BJ (cell line): Measurements from ENCODE around the gene SELP. TPM values are rescaled to one million over a fixed set of nuclear protein-coding genes. Genes with fewer than 3 reads are reported as not detected.

Experiments
- CTCF ChIA-PET: fragments of 350-600 bp; formaldehyde crosslinking; extraction: SDS; loops from one replicate; lab custom pipeline; 2021; ENCODE audit warnings: antibody characterized with exemption, inconsistent platforms; lab: Yijun Ruan, JAX
- POLR2A ChIA-PET: fragments of 300-600 bp; sonication (Branson Sonifier 250); formaldehyde crosslinking; extraction: SDS; loops from one replicate; lab custom pipeline; 2021; ENCODE audit warnings: antibody characterized with exemption; lab: Charles Lee
- DNase-seq: peaks from one replicate; pipeline ENCODE4 v3.0.0-alpha.2; 2011; ENCODE audit warnings: low read depth
- H3K27me3 ChIP-seq: 2 replicates; pipeline ENCODE4 v1.6.0; 2011; ENCODE audit warnings: low read length; ENCODE audit not compliant: control insufficient read depth, insufficient read depth
- H3K36me3 ChIP-seq: 2 replicates; pipeline ENCODE4 v1.5.1; 2011; ENCODE audit warnings: low read length; ENCODE audit not compliant: control insufficient read depth, insufficient read depth
- H3K4me3 ChIP-seq: 2 replicates; pipeline ENCODE4 v1.5.1; 2011; ENCODE audit warnings: low read depth, mild to moderate bottlenecking, control low read depth, low read length
- polyA plus RNA-seq: library from polyadenylated mRNA; depleted of rRNA; stranded (reverse); fragments of >200 nt; gene quantifications from 2 replicates; pipeline ENCODE4 v1.2.3, GENCODE V29; 2011
- TF ChIP-seq, protein P1 (sequence below): IDR thresholded peaks from 2 replicates; pipeline ENCODE4 v1.5.1; 2011; ENCODE audit warnings: low read depth, mild to moderate bottlenecking, control low read depth, inconsistent platforms, low read length, moderate library complexity; ENCODE audit not compliant: insufficient read depth

SELP gene
- polyA plus RNA-seq, 1 experiment = not detected

DNA sequence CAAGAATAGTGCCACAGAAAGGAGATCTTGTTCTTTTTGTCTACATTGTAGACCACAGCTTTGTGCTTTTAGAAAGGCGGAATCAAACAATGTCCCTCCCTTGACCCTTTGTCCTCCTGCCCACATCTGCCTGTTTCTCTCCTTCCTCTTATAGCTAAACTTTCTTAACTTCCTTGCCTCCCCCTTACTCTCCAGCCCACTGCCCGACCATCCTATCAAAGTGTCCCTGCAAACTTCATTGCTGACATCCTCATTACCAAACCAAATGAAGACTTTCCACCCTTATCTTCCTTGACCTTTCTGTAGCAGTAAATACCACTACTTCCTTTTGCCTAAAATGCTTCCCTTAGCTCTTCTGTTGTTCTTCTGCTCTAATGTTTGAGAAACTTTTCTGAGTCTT, 5.0 kb downstream of the SELP start:
- no peak for DNase-seq
- ChIA-PET POLR2A (no interaction called here), CTCF (interaction anchor here (1.0 to 1.3 kb wide), 2 partner anchors 23 to 68 kb away, joined by 3 to 4 read pairs; no protein-coding TSS in a partner anchor)
- H3K27me3 ChIP-seq = no peaks in the 10 kb centered on the region; the same call in 1 of the 2 replicates
- TF ChIP-seq, protein P1, sequence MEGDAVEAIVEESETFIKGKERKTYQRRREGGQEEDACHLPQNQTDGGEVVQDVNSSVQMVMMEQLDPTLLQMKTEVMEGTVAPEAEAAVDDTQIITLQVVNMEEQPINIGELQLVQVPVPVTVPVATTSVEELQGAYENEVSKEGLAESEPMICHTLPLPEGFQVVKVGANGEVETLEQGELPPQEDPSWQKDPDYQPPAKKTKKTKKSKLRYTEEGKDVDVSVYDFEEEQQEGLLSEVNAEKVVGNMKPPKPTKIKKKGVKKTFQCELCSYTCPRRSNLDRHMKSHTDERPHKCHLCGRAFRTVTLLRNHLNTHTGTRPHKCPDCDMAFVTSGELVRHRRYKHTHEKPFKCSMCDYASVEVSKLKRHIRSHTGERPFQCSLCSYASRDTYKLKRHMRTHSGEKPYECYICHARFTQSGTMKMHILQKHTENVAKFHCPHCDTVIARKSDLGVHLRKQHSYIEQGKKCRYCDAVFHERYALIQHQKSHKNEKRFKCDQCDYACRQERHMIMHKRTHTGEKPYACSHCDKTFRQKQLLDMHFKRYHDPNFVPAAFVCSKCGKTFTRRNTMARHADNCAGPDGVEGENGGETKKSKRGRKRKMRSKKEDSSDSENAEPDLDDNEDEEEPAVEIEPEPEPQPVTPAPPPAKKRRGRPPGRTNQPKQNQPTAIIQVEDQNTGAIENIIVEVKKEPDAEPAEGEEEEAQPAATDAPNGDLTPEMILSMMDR = no peak
- H3K4me3 ChIP-seq = no peak overlapping the region
- no peaks in the 10 kb centered on the region for H3K36me3 ChIP-seq

DNA sequence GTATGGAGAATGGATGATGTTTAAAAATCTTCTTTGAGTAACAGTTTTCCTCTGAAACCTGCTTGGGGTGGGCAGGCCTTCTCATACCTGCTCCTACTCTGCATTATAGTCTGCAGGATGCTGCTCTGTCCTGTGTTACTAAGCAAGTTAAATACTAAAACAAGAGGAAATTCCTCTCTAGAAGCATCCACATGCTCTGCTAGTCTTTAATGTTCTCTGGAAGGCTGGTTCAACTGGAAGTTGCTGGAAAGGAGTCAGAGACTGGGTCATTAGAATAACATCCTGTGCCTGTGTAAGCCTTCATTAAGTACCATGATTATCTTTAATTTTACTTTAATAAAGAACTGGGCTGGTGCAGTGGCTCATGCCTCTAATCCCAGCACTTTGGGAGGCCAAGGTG, 5.8 kb downstream of the SELP start:
- no peak for DNase-seq
- TF ChIP-seq, protein P1 = no peak
- Histone ChIP-seq H3K27me3 (no peaks in the 10 kb centered on the region; the same call in 1 of the 2 replicates), H3K36me3 (no peaks in the 10 kb centered on the region), H3K4me3 (no peak overlapping the region)
- POLR2A ChIA-PET = no interaction called here
- CTCF ChIA-PET = no interaction called here

DNA sequence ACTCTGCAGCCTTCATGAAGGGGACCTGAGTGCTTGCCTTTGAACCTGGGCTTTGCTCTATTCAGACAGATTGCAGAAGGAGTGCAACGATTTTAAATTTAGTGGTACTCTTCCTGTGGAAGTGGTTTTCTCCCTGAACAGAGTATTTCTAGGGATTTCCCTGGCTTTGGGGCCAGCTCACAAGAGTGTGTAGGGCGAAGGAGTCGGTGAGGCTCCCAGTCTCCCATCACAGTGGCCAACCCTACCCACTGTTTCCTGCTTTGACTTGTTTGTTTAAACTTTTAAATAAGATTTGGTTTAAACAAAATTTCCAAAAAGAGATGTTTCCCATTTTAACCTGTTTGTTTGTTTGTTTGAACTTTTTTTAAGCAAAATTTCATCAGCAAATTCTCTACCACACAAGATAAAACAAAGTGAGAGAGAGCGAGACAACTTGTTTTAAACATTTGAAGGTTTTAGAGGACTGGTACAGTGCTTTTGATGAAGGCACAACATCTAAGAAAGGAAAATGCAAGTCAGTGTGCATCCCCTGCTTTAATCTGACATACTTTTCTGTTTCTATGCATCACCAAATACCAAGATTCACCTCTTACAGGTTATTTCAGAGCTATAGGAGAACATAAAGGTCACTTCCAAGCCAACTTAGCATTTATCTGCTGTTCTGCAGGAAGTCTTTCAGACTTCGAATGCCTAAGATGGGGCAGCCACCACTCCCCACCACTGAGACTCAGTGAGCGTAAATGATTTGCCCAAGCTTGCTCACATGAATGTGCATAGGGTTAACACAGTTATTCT, 6.6 kb downstream of the SELP start:
- DNase-seq = no peak
- POLR2A ChIA-PET = no interaction called here
- CTCF ChIA-PET = no interaction called here
- no peaks in the 10 kb centered on the region; the same call in 1 of the 2 replicates for H3K27me3 ChIP-seq
- H3K36me3 ChIP-seq = no peaks in the 10 kb centered on the region
- TF ChIP-seq, protein P1 = no peak
- no peak overlapping the region for H3K4me3 ChIP-seq

GRCh38 chr1:169620565-169620964, 9.4 kb downstream of the SELP start:
- TF ChIP-seq, protein P1 = no peak
- POLR2A ChIA-PET = no interaction called here
- H3K27me3 ChIP-seq = no peaks in the 10 kb centered on the region
- no peak overlapping the region for H3K4me3 ChIP-seq
- no peaks in the 10 kb centered on the region for H3K36me3 ChIP-seq
- CTCF ChIA-PET = no interaction called here
- DNase-seq = no peak

DNA sequence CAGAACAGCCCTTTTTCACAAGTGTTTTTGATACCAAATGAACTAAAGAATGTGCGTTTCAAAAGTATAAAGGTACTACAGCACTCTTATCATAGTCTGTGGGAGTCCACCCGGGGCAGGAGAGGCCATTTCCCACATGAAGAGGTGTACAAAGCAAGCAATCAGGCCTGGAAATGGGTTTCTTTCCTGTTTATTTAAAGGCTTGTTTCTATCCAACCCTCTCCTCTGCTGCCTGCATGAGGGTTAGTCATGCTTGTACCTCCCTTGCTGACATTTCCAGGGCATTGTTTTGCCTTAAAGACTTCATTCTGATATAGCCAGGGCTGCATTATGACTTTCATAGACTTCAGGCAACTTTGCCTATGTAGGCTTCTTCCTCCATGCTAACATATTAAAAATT, 11.6 kb downstream of the SELP start:
- CTCF ChIA-PET = no interaction called here
- Histone ChIP-seq H3K27me3 (no peaks in the 10 kb centered on the region), H3K4me3 (no peak overlapping the region), H3K36me3 (no peaks in the 10 kb centered on the region)
- POLR2A ChIA-PET = no interaction called here
- TF ChIP-seq, protein P1 = no peak
- no peak for DNase-seq
